Measurements from ENCODE around the gene COX4I1.
A peak's percentile ranks its signal among the peaks of the same experiment; 100 is the strongest.

- TF ChIP-seq POLR2AphosphoS5 (IDR thresholded peaks at IDR 0.05; ENCODE audit: low read depth, low read length) (no peak), POLR2A (IDR thresholded peaks at IDR 0.05; ENCODE audit: low read depth, low read length) (no peak), SPI1 (IDR thresholded peaks at IDR 0.05; ENCODE audit: low read depth, low read length) (0 out of 2 replicates have a peak, but pooled peaks have one; percentile 10)
Observed at GRCh38 chr16:85821390-85822135, 22.1 kb downstream of the COX4I1 start.
